ENCODE results near the gene TTC28.
"Not testable (repeated sequence)": the region's sequence is repeated elsewhere in the genome, so short reads cannot be mapped to it uniquely, and the experiment has no call there.

Gene TTC28

DNA sequence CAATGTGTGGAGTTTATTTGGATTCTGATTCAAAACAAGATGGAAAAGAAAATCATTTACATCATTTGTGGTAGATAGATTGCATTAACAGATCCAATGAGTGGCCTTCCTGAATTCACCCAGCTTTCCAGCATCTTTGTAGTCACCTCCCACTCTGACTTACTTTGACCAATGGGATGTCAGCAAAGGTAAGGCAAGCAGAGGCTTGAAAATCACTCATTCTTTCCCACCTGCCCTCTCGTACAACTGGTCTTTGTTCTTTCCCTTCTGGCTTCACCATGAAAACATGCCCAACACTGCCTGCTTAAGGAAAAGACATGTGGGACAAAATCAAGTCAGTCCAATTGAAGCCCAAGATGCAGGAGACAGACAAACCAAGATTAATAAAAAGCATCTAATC, 202.1 kb downstream of the TTC28 start:
- Histone ChIP-seq H3K9ac (ENCODE audit: insufficient read length, low read depth) (no peak overlapping the region), H3K9me3 (ENCODE audit: insufficient read depth, low read length) (no peaks in the 10 kb centered on the region), H3K36me3 (ENCODE audit: insufficient read depth, insufficient read length, low read length) (no peaks in the 10 kb centered on the region), H3K4me1 (ENCODE audit: insufficient read depth, insufficient read length) (no peaks in the 10 kb centered on the region), H3K4me3 (ENCODE audit: insufficient read length, low read depth) (no peak overlapping the region), H3K27me3 (ENCODE audit: insufficient read depth, insufficient read length) (no peaks in the 10 kb centered on the region)
- DNase-seq (ENCODE audit: low read depth, low spot score) = no peak
- TF ChIP-seq YY1 (IDR thresholded peaks at IDR 0.05; ENCODE audit: insufficient read depth, insufficient read length) = no peak
- no peak for TF ChIP-seq SUZ12 (IDR thresholded peaks at IDR 0.05; ENCODE audit: extremely low read depth, insufficient read depth, insufficient read length)
- no peak for TF ChIP-seq ZNF274 (IDR thresholded peaks at IDR 0.05; ENCODE audit: low read depth, low read length)

DNA sequence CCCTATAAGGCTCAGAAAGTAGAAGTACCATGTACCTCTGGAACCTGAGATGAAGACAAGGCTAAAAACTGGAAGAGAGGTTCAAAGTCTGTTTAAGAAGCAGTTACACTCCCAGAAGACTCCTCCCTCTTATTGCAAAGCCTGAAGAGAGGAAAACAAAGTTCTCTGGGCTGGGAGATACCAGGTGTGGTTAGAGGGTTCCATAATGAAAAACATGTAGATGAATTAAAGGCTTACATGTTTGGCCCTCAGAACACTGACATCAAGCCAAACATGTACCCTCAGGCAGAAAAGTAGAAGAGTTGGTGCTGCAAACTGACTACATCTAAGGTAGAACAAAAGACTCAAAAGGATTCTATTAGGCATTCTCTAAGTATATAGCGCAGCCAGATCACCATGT, 205.3 kb downstream of the TTC28 start:
- H3K4me3 ChIP-seq (ENCODE audit: insufficient read length, low read depth) = no peak overlapping the region
- DNase-seq (ENCODE audit: low read depth, low spot score) = no peak
- no peaks in the 10 kb centered on the region for H3K4me1 ChIP-seq (ENCODE audit: insufficient read depth, insufficient read length)
- H3K9ac ChIP-seq (ENCODE audit: insufficient read length, low read depth) = no peak overlapping the region
- H3K27me3 ChIP-seq (ENCODE audit: insufficient read depth, insufficient read length) = no peaks in the 10 kb centered on the region
- H3K9me3 ChIP-seq (ENCODE audit: insufficient read depth, low read length) = no peaks in the 10 kb centered on the region
- H3K36me3 ChIP-seq (ENCODE audit: insufficient read depth, insufficient read length, low read length) = no peaks in the 10 kb centered on the region
- no peak for TF ChIP-seq ZNF274 (IDR thresholded peaks at IDR 0.05; ENCODE audit: low read depth, low read length)
- no peak for TF ChIP-seq SUZ12 (IDR thresholded peaks at IDR 0.05; ENCODE audit: extremely low read depth, insufficient read depth, insufficient read length)
- TF ChIP-seq YY1 (IDR thresholded peaks at IDR 0.05; ENCODE audit: insufficient read depth, insufficient read length) = no peak

DNA sequence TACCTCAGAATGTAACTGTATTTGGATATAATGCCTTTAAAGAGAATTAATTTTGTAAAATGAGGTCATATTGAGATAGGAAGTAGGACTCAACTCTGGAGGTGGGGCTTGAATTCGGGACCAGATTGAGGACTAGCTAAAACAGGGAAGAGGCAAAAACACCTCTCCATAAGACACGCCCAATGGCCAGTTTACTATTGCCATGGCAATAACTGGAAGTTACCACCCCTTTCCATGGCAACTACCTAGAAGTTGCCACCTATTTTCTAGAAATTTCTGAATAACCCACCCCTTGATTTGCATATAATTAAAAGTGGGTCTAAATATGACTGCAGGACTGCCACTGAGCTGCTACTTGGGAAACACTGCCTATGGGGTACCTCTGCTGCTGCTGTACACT, 206.4 kb downstream of the TTC28 start:
- TF ChIP-seq YY1 (IDR thresholded peaks at IDR 0.05; ENCODE audit: insufficient read depth, insufficient read length) (no peak), SUZ12 (IDR thresholded peaks at IDR 0.05; ENCODE audit: extremely low read depth, insufficient read depth, insufficient read length) (no peak), ZNF274 (IDR thresholded peaks at IDR 0.05; ENCODE audit: low read depth, low read length) (no peak)
- Histone ChIP-seq H3K9me3 (ENCODE audit: insufficient read depth, low read length) (no peaks in the 10 kb centered on the region), H3K36me3 (ENCODE audit: insufficient read depth, insufficient read length, low read length) (no peaks in the 10 kb centered on the region), H3K4me1 (ENCODE audit: insufficient read depth, insufficient read length) (no peaks in the 10 kb centered on the region), H3K9ac (ENCODE audit: insufficient read length, low read depth) (no peak overlapping the region), H3K4me3 (ENCODE audit: insufficient read length, low read depth) (no peak overlapping the region), H3K27me3 (ENCODE audit: insufficient read depth, insufficient read length) (no peaks in the 10 kb centered on the region)
- DNase-seq (ENCODE audit: low read depth, low spot score) = no peak

DNA sequence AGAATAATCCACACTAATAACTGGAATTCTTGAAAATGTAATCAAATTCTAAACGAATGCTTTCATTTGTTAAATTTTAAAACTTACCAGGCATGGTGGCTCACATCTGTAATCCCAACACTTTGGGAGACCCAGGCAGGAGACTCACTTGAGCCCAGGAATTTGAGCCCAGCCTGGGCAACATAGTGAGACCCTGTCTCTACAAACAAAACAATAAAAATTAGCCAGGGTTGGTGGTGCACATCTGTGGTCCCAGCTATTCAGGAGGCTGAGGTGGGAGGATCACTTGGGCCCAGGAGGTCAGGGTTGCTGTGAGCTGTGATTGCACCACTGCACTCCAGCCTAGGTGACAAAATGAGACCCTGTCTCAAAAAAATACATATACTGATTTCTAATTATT, 212.6 kb downstream of the TTC28 start:
- H3K4me3 ChIP-seq (ENCODE audit: insufficient read length, low read depth); H3K27me3 ChIP-seq (ENCODE audit: insufficient read depth, insufficient read length): not testable (repeated sequence)

DNA sequence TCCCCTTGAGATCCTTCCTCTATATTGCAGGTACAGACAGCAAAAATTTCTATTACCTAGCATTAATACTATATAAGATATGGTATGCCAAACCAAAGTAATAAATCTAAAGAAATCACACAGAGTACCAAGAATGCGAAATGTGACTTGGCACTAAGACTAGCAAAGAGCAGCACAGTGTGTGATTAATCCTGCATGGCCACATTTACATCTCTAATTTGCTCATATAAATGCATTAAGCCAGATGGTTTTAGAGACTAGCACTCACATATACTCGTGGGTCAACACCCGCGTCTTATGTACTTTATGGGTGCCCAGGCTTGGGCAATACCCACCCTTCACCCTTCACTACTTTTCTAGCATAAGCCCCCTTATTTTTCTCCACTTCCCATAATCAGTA, 213.2 kb downstream of the TTC28 start:
- no peak for TF ChIP-seq ZNF274 (IDR thresholded peaks at IDR 0.05; ENCODE audit: low read depth, low read length)
- TF ChIP-seq SUZ12 (IDR thresholded peaks at IDR 0.05; ENCODE audit: extremely low read depth, insufficient read depth, insufficient read length) = no peak
- TF ChIP-seq YY1 (IDR thresholded peaks at IDR 0.05; ENCODE audit: insufficient read depth, insufficient read length) = no peak
- Histone ChIP-seq H3K27me3 (ENCODE audit: insufficient read depth, insufficient read length) (no peaks in the 10 kb centered on the region), H3K9me3 (ENCODE audit: insufficient read depth, low read length) (no peaks in the 10 kb centered on the region), H3K9ac (ENCODE audit: insufficient read length, low read depth) (no peak overlapping the region), H3K4me1 (ENCODE audit: insufficient read depth, insufficient read length) (no peaks in the 10 kb centered on the region), H3K36me3 (ENCODE audit: insufficient read depth, insufficient read length, low read length) (no peaks in the 10 kb centered on the region), H3K4me3 (ENCODE audit: insufficient read length, low read depth) (no peak overlapping the region)
- DNase-seq (ENCODE audit: low read depth, low spot score) = no peak

More for the DNA sequence above, 212.6 kb downstream of the TTC28 start:
- H3K9me3 ChIP-seq (ENCODE audit: insufficient read depth, low read length); H3K4me1 ChIP-seq (ENCODE audit: insufficient read depth, insufficient read length); H3K9ac ChIP-seq (ENCODE audit: insufficient read length, low read depth); DNase-seq (ENCODE audit: low read depth, low spot score); H3K36me3 ChIP-seq (ENCODE audit: insufficient read depth, insufficient read length, low read length): not testable (repeated sequence)

DNA sequence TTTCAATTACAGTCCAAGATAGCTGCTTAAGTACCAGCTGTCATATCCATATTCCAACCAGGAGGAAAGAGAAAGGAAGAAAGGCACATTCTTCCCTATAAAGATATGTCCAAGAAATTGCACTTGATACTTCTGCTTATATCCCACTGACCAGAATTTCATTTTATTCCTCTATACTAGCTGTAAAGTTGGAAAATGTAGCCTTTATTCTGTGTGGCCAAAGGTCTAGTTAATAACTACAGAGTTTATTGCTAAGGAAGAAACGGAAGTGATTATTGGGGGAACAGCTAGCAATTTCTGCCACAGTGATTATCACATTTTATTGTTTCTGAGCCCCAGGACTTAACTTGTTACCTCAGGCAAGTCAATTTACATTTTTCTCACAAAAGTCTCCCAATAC, 213.8 kb downstream of the TTC28 start:
- DNase-seq (ENCODE audit: low read depth, low spot score) = no peak
- TF ChIP-seq YY1 (IDR thresholded peaks at IDR 0.05; ENCODE audit: insufficient read depth, insufficient read length) (no peak), ZNF274 (IDR thresholded peaks at IDR 0.05; ENCODE audit: low read depth, low read length) (no peak), SUZ12 (IDR thresholded peaks at IDR 0.05; ENCODE audit: extremely low read depth, insufficient read depth, insufficient read length) (no peak)
- Histone ChIP-seq H3K36me3 (ENCODE audit: insufficient read depth, insufficient read length, low read length) (no peaks in the 10 kb centered on the region), H3K9ac (ENCODE audit: insufficient read length, low read depth) (no peak overlapping the region), H3K27me3 (ENCODE audit: insufficient read depth, insufficient read length) (no peaks in the 10 kb centered on the region), H3K4me1 (ENCODE audit: insufficient read depth, insufficient read length) (no peaks in the 10 kb centered on the region), H3K9me3 (ENCODE audit: insufficient read depth, low read length) (no peaks in the 10 kb centered on the region), H3K4me3 (ENCODE audit: insufficient read length, low read depth) (no peak overlapping the region)

DNA sequence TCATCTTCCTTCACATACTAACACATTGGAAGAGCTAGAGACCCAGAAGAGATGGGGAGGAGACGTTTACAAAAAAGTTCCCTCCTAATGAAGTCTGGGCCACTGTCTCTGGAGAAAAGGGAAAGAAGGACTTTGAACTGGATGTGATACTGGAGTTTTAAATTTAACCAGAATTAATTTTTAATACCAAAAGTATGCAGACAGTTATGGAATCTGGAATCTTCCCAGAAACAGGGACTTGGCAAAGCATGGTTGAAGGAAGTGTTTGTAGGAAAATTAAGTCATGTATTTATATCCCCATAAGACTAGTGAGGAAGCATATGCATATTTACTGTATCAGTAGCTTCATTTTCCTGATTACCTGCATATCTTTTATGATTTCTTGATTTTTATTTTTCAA, 215.5 kb downstream of the TTC28 start:
- Histone ChIP-seq H3K36me3 (ENCODE audit: insufficient read depth, insufficient read length, low read length) (no peaks in the 10 kb centered on the region), H3K9ac (ENCODE audit: insufficient read length, low read depth) (no peak overlapping the region), H3K9me3 (ENCODE audit: insufficient read depth, low read length) (no peaks in the 10 kb centered on the region), H3K4me3 (ENCODE audit: insufficient read length, low read depth) (no peak overlapping the region), H3K27me3 (ENCODE audit: insufficient read depth, insufficient read length) (no peaks in the 10 kb centered on the region), H3K4me1 (ENCODE audit: insufficient read depth, insufficient read length) (no peaks in the 10 kb centered on the region)
- DNase-seq (ENCODE audit: low read depth, low spot score) = no peak
- TF ChIP-seq YY1 (IDR thresholded peaks at IDR 0.05; ENCODE audit: insufficient read depth, insufficient read length) = no peak
- TF ChIP-seq ZNF274 (IDR thresholded peaks at IDR 0.05; ENCODE audit: low read depth, low read length) = no peak
- no peak for TF ChIP-seq SUZ12 (IDR thresholded peaks at IDR 0.05; ENCODE audit: extremely low read depth, insufficient read depth, insufficient read length)

DNA sequence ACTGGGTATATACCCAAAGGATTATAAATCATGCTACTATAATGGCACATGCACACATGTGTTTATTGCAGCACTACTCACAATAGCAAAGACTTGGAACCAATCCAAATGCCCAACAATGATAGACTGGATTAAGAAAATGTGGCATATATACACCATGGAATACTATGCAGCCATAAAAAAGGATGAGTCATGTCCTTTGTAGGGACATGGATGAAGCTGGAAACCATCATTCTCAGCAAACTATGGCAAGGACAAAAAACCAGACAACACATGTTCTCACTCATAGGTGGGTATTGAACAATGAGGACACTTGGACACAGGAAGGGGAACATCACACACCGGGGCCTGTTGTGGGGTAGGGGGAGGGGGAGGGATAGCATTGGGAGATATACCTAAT, 216.2 kb downstream of the TTC28 start:
- not testable (repeated sequence) for H3K27me3 ChIP-seq (ENCODE audit: insufficient read depth, insufficient read length); H3K9me3 ChIP-seq (ENCODE audit: insufficient read depth, low read length); H3K4me1 ChIP-seq (ENCODE audit: insufficient read depth, insufficient read length); DNase-seq (ENCODE audit: low read depth, low spot score); H3K9ac ChIP-seq (ENCODE audit: insufficient read length, low read depth); H3K4me3 ChIP-seq (ENCODE audit: insufficient read length, low read depth); H3K36me3 ChIP-seq (ENCODE audit: insufficient read depth, insufficient read length, low read length)
